Measurements from ENCODE around the gene GRAP2.

- TF ChIP-seq POLR2AphosphoS5 (IDR thresholded peaks at IDR 0.05; ENCODE audit: control insufficient read depth, insufficient read depth, low read depth, low read length) (no peak), ZNF140 (CRISPR knock-in tag; IDR thresholded peaks at IDR 0.05) (no peak), CREB3L1 (IDR thresholded peaks at IDR 0.05; ENCODE audit: borderline replicate concordance, low read depth) (no peak), ZSCAN29 (IDR thresholded peaks at IDR 0.05) (no peak), BRD4 (IDR thresholded peaks at IDR 0.05) (no peak), ZNF79 (CRISPR knock-in tag; IDR thresholded peaks at IDR 0.05; ENCODE audit: low read depth) (no peak), CTCF (IDR thresholded peaks at IDR 0.05 in 2 of 3, conservative IDR thresholded peaks at IDR 0.05 in 1 of 3; ENCODE audit: insufficient read depth in 2 of 3, low read depth in 1 of 3, low read length in 3 of 3) (no peak), TFE3 (CRISPR knock-in tag; IDR thresholded peaks at IDR 0.05) (no peak), RFX5 (IDR thresholded peaks at IDR 0.05; ENCODE audit: low read depth, low read length) (no peak), ZNF407 (IDR thresholded peaks at IDR 0.05; ENCODE audit: low read depth) (no peak), TAF1 (IDR thresholded peaks at IDR 0.05; ENCODE audit: control insufficient read depth, extremely low read depth, insufficient read depth, low read length, severe bottlenecking) (no peak), PML (IDR thresholded peaks at IDR 0.05; ENCODE audit: low read length) (no peak)
Observed at GRCh38 chr22:39931251-39931650, 30.4 kb downstream of the GRAP2 start.

All from K562 (cell line).